Mesodermal cell (in vitro differentiated cells): Measurements from ENCODE around the gene DDT.
"Not testable (repeated sequence)": the region's sequence is repeated elsewhere in the genome, so short reads cannot be mapped to it uniquely, and the experiment has no call there.

ENCODE experiments used
- H3K27ac ChIP-seq: 2 replicates; pipeline ENCODE4 v1.7.0; 2013; ENCODE audit warnings: mild to moderate bottlenecking, low read depth, low read length, moderate library complexity; ENCODE audit not compliant: severe bottlenecking
- H3K36me3 ChIP-seq: 2 replicates; pipeline ENCODE4 v1.7.1; 2013; ENCODE audit warnings: mild to moderate bottlenecking, low read length, moderate library complexity; ENCODE audit not compliant: control insufficient read depth, insufficient read depth
- H3K4me1 ChIP-seq: one replicate; pipeline ENCODE4 v1.7.1; 2013; ENCODE audit warnings: mild to moderate bottlenecking, low read length; ENCODE audit not compliant: insufficient read depth, control insufficient read depth, poor library complexity, severe bottlenecking
- H3K4me3 ChIP-seq: 2 replicates; pipeline ENCODE4 v1.7.0; 2013; ENCODE audit warnings: low read length, control low read depth, mild to moderate bottlenecking; ENCODE audit not compliant: insufficient read depth, poor library complexity, severe bottlenecking; ENCODE audit errors: extremely low read depth
- H3K9me3 ChIP-seq: 2 replicates; pipeline ENCODE4 v1.7.1; 2013; ENCODE audit warnings: mild to moderate bottlenecking, low read length, moderate library complexity; ENCODE audit not compliant: control insufficient read depth
- WGBS, 2 experiments: methylation state at CpG; one replicate each; pipeline ENCODE4 v1.1.5; 2013; ENCODE audit warnings: missing lambda C conversion rate in 2 of 2; ENCODE audit not compliant: insufficient coverage in 2 of 2; 5-methylcytosine and 5-hydroxymethylcytosine counted together

Gene DDT

DNA sequence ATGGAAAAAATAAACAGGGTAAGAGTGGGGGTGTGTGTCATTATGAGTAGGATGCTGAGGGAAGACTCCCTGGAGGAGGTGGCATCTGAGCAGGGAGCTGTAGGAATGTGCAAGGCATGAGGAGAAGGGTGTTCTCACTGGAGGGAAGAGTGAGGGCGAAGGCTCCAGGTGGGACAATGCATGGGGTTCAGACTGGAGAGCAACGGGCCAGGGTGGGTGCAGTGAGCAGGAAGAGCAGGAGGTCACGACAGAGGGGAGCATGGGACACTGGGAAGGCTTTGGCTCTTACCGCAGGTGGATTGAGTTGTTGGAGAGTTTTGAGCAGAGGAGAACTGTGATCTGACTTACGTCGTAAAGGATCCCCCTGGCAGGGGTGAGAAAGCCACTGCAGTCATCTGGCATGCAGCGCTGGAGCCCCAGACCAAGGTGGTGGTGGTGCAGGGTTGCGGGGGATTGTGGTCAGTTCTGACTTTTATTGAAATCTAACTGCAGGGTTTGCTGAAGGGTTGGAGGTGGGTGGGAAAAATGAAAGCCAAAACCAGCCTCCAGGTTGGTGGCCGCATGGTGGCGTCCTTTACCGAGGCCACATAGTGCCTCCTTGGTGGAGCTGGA lies 21.3 kb downstream of the DDT start:
- 75 to 92% methylated on average over 5 to 7 of the region's 11 CpGs for WGBS, 2 experiments
- not testable (repeated sequence) for H3K36me3 ChIP-seq

DNA sequence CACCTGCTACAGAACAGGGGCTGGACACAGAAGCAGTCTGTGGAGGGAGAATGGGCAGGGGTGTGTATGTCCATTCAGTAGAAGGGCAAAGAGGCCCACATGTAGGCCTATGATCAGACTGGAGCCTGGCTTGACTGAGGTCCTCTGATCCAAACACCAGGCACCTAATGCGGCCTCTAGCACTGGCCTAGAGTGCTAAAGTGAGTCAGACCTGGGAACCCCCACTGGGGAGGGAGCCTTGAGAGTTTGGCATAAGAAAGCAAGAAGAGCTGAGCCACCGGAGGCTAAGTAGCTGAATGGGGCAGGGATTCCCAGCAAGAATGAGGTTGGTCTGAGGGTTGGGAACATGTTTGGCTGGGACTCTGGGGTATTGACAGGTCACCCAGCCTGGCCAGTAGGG lies 22.9 kb downstream of the DDT start:
- H3K27ac ChIP-seq, H3K9me3 ChIP-seq, H3K4me3 ChIP-seq, H3K36me3 ChIP-seq, H3K4me1 ChIP-seq: not testable (repeated sequence)
- 100% methylated on average over 1 of the region's 2 CpGs; no CpG with 5 or more reads in 1 of the 2 experiments for WGBS, 2 experiments

More for the DNA sequence above, 21.3 kb downstream of the DDT start:
- not testable (repeated sequence) for H3K9me3 ChIP-seq, H3K4me3 ChIP-seq, H3K27ac ChIP-seq, H3K4me1 ChIP-seq

DNA sequence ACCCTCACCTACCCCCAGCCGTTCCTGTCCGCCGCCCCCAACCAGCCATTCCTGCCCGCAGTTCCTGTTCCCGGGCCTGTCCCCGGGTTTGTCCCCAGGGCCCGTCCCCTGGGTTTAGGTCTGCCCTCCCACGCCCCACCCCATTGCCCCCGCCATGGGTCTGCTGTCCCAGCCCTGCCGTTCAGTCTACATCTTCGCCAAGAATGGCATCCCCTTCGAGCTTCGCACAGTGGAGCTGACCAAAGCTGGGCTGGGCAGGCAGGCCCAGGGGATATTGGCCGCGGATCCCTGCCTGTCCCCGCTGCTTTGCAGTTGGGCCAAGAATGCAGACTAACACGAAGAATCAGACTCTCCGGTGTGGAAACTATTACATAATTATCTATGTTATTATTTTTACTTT lies 24.5 kb downstream of the DDT start:
- WGBS, 2 experiments, result 78 to 89% methylated on average over 3 of the region's 18 CpGs
- H3K4me1 ChIP-seq, H3K4me3 ChIP-seq, H3K27ac ChIP-seq, H3K36me3 ChIP-seq, H3K9me3 ChIP-seq: not testable (repeated sequence)

DNA sequence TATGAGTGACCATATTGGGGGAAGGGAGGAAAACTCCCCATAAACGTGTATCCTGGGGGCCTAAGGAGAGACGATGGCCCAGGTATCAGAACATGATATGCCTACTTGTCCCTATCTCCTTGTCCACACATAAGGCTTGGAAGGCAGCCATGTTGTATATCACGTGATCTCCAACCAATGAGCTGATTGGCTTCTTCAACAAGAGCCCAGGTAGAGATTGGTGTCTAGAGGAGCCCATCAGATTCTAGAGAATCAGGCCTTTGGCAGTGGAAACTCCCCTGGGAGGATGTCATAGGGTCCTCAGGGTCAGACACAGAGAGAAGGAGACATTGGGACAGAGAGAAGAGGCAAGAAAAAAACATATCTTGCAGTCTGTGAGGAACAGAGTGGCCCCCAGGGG lies 26.9 kb downstream of the DDT start:
- H3K36me3 ChIP-seq, result not testable (repeated sequence)

DNA sequence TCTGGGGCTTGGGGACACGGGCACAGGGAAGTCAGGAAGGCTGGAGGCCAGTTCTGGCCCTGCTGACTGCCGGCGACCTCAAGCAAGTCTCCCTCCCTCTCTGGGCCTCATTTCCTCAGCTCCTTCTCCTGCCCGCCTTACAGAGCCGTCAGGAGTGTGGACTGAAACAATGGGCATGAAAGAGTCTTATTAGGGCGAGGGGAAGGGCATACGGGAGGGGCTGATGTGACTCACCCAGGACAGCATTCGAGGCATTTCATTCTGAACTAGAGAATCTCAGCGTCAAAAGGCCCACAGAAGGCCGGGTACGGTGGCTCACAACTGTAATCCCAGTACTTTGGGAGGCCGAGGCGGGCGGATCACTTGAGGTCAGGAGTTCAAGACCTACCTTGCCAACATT lies 34.1 kb downstream of the DDT start:
- H3K27ac ChIP-seq, H3K4me1 ChIP-seq, H3K9me3 ChIP-seq, H3K36me3 ChIP-seq, H3K4me3 ChIP-seq: not testable (repeated sequence)
- no CpG with 5 or more reads among the region's 14 CpGs for WGBS, 2 experiments

More for the DNA sequence above, 26.9 kb downstream of the DDT start:
- not testable (repeated sequence) for H3K4me3 ChIP-seq, H3K4me1 ChIP-seq, H3K9me3 ChIP-seq, H3K27ac ChIP-seq
- WGBS, 2 experiments, result no CpG with 5 or more reads among the region's 3 CpGs

DNA sequence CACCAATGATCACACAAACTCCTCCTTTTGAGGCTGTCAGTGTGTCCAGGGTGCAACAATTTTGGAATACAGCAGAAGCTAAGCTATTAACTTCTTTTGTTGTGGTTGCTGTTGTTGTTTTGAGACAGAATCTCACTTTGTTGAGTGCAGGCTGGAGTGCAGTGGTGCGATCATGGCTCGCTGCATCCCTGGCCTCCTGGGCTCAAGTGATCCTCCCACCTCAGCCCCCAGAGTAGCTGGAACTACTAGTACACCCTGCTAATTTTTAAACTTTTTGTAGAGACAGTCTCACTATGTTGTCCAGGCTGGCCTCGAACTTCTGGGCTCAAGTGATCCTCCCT lies 35.3 kb downstream of the DDT start:
- Histone ChIP-seq H3K4me1 (no peaks in the 10 kb centered on the region), H3K9me3 (no peaks in the 10 kb centered on the region), H3K27ac (no peak overlapping the region), H3K36me3 (no peaks in the 10 kb centered on the region), H3K4me3 (no peak overlapping the region)
- 56 to 74% methylated on average over 3 of the region's 3 CpGs for WGBS, 2 experiments

DNA sequence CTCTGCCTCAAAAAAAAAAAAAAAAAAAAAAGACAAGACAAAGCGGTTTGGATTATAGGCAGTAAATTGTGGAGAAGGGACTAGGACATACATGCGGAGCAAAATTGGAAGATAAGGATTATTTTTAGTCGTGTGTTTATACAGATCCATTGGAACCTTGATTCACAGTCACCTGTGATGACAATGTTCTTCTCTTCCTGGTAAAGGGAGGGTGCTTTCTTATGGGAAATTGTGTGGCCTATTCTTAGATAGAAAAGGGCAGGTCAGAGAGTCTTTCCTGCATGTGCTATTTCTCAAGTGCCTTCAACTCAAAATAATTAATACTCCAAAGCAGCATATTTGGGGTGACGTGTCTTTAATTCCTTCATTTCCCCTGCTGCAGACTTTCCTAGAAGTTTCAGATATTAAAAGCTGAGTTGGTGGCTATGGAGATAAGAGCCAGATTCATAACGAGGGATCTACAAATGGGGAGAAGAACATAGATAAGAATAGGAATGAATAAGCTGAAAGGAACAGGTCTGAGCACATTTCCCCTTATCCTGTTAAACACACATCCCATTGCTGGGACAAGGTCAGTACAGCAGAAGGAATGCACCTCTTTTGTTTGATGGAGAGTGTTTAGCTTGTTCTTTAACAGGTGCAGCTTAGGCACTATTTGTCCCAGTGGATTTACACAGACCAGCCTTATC lies 35.8 kb downstream of the DDT start:
- Histone ChIP-seq H3K4me3 (no peak overlapping the region), H3K4me1 (no peaks in the 10 kb centered on the region), H3K27ac (no peak overlapping the region), H3K9me3 (no peaks in the 10 kb centered on the region), H3K36me3 (no peaks in the 10 kb centered on the region)
- 96 to 100% methylated on average over 3 of the region's 5 CpGs for WGBS, 2 experiments

DNA sequence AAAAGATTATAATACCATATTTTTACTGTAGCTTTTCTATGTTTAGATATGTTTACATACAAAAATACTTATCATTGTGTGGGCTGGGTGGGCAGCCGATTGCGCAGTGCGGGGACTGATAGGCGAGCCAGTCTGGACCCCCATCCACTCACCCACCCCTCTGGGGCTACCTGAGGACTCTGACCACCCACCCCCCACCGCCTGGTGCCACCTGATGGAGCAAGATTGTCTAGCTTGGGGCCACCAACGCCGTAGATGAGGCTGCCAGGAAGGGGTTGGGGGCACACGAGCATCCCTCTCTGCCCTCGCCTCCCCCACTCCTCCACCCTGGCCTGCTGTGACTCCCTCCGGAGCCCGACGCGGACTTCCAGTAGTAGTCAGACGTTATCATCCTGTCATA lies 47.7 kb downstream of the DDT start:
- H3K36me3 ChIP-seq, result peaks cover 41% of the 10 kb centered on the region
- peaks cover 18% of the 10 kb centered on the region for H3K9me3 ChIP-seq
- H3K27ac ChIP-seq, result no peak overlapping the region
- H3K4me1 ChIP-seq, result peaks cover under 1% of the 10 kb centered on the region
- H3K4me3 ChIP-seq, result no peak overlapping the region
- WGBS, 2 experiments, result 70 to 78% methylated on average over 9 of the region's 14 CpGs

DNA sequence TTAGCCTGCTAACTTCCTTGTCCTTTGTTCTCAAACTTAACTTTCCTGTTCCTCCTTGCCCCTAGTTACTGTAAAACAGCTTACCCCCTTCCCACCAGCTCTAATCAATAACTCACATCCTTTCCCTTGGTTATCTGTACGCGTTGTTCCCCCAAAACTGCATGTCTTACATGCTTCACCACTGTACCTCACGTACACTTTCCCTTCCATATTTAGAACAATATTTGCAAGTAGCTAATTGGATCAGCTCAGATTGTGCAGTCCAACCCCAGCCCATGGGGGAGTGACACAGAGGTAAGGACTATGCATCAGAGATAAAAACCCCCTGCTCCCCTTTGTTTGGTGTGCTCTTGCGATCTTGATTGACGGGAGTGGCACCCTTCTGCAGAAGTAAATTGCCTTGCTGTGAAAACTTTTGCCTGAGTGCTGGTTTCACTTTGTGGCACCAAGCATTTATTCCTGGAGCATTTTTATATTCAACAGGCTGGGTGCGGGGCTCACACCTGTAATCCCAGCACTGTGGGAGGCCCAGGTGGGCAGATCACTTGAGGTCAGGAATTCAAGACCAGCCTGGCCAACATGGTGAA lies 49.1 kb downstream of the DDT start:
- no peak overlapping the region for H3K27ac ChIP-seq
- H3K9me3 ChIP-seq, result peaks cover 12% of the 10 kb centered on the region
- peaks cover 42% of the 10 kb centered on the region for H3K36me3 ChIP-seq
- WGBS, 2 experiments, result 90 to 92% methylated on average over 3 to 5 of the region's 6 CpGs
- H3K4me1 ChIP-seq, result peaks cover 4% of the 10 kb centered on the region
- no peak overlapping the region for H3K4me3 ChIP-seq

DNA sequence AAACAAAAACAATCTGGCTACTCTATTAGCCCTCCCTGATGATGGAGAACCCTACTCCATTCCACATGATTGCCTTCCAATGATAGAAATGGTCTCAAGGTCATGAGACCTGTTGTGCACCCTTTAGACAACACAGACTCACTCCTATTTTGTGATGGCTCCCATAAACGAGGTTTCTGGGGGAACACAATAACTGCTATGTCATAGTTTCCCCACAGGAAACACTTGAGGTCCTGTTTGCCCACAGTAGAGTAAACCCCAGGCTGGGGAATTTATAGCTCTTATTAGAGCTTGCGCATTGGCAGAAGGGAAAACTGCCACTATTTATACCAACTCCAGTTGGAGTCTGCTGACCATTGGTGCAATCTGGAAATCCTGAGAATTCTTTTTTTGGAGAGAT lies 51.3 kb downstream of the DDT start:
- Histone ChIP-seq H3K36me3 (peaks cover 39% of the 10 kb centered on the region), H3K4me1 (peaks cover 4% of the 10 kb centered on the region)
- WGBS, 2 experiments, result 95% methylated on average over 2 of the region's 2 CpGs; no CpG with 5 or more reads in 1 of the 2 experiments

DNA sequence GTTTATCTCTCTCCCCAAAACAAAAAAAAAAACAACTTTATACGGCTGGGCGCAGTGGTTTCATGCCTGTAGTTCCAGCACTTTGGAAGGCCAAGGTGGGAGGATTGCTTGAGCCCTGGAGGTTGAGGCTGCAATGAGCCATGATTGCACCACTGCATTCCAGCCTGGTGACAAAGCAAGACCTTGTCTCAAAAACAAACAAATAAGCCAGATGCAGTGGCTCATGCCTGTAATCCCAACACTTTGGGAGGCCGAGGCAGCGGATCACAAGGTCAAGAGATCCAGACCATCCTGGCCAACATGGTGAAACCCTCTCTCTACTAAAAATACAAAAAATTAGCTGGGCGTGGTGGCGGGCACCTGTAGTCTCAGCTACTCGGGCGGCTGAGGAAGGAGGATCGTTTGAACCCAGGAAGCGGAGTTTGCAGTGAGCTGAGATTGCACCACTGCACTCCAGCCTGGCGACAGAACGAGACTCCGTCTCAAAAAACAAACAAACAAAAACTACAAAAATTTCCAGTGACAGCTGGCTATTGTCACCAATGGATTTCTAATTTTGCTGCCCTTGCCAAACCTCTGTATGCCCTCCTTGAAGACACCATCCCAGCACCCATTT lies 52.5 kb downstream of the DDT start:
- H3K4me1 ChIP-seq, H3K4me3 ChIP-seq, H3K27ac ChIP-seq: not testable (repeated sequence)
- 90 to 99% methylated on average over 11 to 13 of the region's 13 CpGs for WGBS, 2 experiments
- Histone ChIP-seq H3K9me3 (peaks cover 12% of the 10 kb centered on the region), H3K36me3 (peaks cover 33% of the 10 kb centered on the region)

More for the DNA sequence above, 51.3 kb downstream of the DDT start:
- Histone ChIP-seq H3K27ac (no peak overlapping the region), H3K4me3 (no peak overlapping the region), H3K9me3 (peaks cover 12% of the 10 kb centered on the region)
